ENCODE measurements around the gene COQ8A.

DNA sequence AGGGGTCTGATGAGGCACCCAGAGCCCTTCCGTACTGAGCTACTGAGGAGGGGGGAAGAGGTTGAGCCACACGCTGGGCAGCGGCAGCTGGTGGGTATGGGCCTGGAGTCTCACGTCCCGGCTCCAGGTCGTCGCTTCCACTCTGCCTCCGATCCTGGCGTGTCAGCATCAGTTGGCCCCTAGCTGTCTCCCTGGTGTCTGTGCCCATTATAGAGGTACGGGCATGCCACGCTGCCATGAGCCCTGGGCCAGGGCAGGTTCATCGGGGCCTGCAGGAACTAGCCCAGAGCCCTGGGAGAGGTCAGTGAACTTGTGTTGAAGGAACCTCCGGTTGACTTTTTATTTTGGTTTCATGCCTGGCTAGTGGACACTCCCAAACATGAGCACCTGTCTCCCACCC is 18.2 kb downstream of the COQ8A start:
- TF ChIP-seq, protein P1, sequence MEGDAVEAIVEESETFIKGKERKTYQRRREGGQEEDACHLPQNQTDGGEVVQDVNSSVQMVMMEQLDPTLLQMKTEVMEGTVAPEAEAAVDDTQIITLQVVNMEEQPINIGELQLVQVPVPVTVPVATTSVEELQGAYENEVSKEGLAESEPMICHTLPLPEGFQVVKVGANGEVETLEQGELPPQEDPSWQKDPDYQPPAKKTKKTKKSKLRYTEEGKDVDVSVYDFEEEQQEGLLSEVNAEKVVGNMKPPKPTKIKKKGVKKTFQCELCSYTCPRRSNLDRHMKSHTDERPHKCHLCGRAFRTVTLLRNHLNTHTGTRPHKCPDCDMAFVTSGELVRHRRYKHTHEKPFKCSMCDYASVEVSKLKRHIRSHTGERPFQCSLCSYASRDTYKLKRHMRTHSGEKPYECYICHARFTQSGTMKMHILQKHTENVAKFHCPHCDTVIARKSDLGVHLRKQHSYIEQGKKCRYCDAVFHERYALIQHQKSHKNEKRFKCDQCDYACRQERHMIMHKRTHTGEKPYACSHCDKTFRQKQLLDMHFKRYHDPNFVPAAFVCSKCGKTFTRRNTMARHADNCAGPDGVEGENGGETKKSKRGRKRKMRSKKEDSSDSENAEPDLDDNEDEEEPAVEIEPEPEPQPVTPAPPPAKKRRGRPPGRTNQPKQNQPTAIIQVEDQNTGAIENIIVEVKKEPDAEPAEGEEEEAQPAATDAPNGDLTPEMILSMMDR (IDR thresholded peaks at IDR 0.05; ENCODE audit: poor library complexity) = no peak
- no peak for TF ChIP-seq EZH2 (IDR thresholded peaks at IDR 0.05; ENCODE audit: borderline replicate concordance)

All from hepatocyte (in vitro differentiated cells).